Measurements from ENCODE around the gene RABGAP1L. TPM values are rescaled to one million over a fixed set of nuclear protein-coding genes. Genes with fewer than 3 reads are reported as not detected.

The RABGAP1L gene
- polyA plus RNA-seq, 3 donors, result 23.9 to 38.1 (median 27.8) TPM

DNA sequence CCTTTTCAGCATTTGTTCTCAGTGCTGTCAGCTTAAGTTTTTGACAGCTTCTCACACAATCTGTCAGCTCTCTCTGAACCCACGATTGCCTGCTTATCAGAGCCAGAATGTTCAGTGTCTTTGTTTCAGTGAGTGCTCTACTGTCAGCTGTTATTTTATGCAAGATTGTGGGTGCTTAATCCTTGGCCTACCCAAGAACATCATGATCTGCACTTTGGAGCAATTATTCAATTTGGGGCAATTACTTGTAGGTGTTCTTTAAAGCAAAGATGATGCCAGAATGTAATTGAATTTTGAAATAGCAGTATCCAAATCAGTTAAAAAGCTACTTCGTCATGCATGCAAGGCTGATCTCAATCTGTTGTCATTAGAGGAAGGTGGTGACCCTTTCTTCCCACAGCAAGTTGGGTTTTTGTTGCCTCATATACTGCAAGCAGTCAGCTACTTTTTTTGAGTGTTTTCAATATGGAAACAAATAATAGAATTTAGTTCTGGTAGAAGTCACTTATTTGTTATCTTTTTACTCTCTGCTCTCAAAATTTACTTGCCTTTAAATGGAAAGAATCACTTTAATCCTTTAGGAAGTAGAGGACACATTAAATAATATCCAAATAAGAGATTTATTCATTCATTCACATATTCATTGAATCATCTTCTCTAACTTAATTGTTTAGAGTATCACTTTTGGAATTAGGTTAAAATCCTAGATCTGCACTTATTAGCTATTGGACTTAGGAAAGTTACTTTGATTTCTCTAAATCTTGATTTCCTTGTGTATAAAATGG, 586.9 kb downstream of the RABGAP1L start:
- no peak for DNase-seq

- DNase-seq, result no peak
Measured at GRCh38 chr1:174747613-174748012, 588.3 kb downstream of the RABGAP1L start.

DNA sequence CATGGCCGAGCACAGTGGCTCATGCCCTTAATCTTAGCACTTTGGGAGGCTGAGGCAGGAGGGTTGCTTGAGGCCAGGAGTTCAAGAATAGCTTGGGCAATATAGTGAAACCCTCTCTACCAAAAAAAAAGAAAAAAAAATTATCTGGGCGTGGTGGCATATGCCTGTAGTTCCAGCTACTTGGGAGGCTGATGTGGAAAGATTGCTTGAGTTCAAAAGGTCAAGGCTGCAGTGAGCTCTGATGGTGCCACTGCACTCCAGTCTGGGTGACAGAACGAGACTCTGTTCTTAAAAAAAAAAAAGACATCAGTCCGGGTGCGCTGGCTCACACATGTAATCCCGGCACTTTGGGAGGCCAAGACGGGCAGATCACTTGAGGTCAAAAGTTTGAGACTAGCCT, 589.3 kb downstream of the RABGAP1L start:
- no peak for DNase-seq

DNA sequence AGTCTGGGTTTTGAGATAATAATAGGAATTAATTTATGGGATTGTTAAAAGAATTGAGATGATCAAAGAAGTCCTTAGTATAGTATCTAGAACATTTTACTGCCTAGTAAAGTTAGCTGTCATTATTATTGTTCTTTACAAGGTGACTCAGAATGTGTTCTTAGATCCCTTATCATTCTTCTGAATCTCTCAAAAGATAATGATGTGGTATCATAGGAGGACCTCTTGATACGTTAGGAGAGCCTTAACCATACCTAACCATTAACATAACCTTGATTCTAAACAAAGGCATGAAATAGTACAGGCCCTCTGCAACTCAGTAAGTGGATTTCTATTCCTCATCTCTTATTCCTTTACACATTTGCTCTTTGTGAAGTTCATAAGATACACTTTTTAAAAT, 593.8 kb downstream of the RABGAP1L start:
- DNase-seq, result no peak

DNA sequence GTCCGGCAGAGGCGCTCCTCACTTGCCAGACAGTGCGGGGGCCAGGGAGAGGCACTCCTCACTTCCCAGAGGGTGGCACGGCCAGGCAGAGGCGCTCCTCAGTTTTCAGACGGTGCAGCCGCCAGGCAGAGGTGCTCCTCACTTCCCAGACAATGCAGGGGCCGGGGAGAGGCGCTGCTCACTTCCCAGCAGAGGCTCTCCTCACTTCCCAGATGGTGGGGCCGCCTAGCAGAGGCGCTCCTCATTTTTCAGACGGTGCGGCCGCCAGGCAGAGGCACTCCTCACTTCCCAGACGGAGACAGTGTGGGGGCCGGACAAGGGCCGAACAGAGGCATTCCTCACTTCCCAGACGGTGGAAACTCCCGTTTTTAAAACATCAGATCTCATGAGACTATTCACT, 602.0 kb downstream of the RABGAP1L start:
- no peak for DNase-seq

DNA sequence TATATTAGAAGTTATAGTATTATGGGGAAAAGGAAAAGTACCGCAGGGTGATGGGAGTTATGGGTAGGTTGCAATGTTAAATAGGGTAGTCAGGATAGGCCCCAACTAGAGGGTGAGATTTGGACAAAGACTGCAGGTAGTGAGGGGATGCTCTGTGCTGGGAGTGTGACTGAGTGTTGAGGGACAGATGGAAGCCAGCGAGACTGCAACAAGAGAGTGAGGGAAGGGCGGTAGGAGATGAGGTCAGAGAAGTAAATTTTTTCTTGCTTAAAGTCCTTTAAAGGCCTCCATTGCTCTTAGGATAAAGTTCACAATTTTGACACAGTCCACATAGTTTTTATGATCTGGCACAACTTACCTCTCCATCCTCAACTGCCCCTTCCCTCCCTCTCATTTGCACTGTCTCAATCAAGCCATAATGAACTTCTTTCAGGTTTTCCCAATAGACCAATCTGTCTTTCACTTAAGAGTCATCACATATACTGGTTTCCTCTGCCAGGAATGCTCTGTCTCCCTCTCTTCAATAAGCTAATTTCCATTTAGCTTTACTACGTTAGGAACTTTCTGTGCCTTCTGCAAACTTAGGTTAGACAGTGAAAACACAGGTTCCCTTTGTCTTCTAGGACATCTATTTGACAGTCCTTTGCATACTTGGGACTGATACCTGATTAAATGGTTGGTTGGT, 602.7 kb downstream of the RABGAP1L start:
- no peak for DNase-seq

- no peak for DNase-seq
Measured at GRCh38 chr1:174764191-174764590, 604.9 kb downstream of the RABGAP1L start.

GRCh38 chr1:174766727-174767126, 607.4 kb downstream of the RABGAP1L start:
- DNase-seq, result no peak

DNA sequence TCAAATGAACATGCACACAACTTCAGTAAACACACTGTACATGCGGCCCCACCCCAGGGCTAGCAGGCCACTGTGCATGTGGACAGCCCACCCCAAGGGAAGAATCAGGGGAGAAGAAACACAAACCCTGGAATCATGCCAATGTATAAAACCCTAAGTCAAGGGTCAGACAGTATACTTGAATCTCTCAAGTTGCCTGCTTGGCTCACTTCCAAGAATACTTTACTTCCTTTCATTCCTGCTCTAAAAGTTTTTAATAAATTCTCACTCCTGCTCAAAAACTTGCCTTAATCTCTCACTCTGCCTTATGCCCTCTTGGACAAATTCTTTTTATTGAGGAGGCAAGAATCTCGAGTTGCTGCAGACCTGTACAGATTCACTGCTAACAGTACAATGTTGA, 609.2 kb downstream of the RABGAP1L start:
- DNase-seq, result no peak

- DNase-seq, result no peak
Measured at GRCh38 chr1:174768949-174769348, 609.6 kb downstream of the RABGAP1L start.

- peak; percentile 60 for DNase-seq
Measured at GRCh38 chr1:174769961-174770549, 610.7 kb downstream of the RABGAP1L start.

DNA sequence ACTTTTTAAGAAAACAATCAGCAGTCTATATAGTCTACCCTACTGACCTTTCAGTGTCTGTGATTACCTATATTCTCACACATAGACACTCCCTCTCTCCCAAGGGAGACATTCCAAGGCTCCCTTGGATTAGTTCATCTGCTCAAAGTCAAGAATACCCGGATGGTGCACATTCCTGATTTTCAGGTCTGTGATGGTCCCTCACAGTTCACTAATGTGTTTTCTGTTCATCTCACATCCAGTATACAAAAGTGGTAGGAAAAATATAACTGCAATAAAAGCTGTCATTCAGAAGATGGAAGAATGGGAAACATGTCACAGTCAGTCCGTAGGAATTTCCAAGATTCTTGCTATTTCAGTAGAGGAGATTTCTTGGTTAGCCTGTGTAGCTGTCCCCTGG, 616.3 kb downstream of the RABGAP1L start:
- no peak for DNase-seq

DNA sequence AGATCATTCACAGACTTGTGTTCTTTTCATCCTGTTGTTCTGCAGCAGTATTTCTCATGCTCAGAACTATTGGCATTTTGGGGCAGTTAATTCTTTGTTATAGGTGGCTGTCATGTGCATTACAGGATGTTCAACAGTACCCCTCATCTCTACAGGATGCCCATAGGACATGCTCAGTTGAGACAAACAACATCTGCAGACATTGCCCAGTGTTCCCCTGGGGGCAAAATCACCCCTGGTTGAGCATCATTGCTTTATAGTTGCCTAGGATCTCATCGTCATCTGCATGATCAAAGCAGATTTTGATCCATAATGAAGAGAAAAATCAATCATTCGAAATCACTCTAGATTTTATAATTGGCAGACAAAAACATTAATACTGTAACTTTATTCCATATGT, 617.9 kb downstream of the RABGAP1L start:
- DNase-seq, result no peak

DNA sequence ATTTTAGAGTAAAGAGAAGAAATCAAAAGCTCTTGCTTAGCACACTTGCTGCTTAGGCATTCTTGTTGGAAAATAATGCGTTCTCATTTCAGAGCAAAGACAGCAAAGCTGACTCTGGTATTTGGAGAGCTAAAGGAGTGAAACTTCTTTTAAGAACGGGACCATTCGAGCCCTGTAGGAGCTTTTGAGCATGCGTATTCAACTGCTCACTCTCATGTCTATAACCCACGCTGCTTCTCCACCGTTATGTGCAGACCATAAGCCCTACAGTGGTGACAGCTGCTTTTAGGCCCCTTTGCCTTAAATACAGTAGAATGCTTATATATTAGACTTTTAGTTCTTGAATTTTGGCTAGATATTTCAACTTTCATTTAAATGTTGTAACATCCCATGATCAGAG, 626.2 kb downstream of the RABGAP1L start:
- DNase-seq, result no peak

DNA sequence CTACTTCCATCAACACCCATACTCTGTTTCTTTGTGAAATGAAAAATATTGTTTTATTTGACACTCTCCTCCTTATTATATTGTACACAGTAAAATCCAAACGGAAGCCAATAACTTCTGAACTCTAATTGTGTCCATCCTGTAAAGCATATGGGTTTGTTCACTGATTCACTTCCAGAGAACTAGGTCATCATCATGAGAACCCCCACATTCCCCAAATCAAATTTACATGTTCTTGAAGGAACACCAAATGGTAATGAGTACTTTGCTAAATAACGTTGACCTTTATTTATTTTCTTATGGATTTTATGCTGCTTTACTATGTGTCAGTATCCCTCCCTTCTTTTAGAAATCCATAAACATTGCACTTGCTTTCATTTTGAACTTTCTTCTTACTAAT, 627.0 kb downstream of the RABGAP1L start:
- no peak for DNase-seq

DNA sequence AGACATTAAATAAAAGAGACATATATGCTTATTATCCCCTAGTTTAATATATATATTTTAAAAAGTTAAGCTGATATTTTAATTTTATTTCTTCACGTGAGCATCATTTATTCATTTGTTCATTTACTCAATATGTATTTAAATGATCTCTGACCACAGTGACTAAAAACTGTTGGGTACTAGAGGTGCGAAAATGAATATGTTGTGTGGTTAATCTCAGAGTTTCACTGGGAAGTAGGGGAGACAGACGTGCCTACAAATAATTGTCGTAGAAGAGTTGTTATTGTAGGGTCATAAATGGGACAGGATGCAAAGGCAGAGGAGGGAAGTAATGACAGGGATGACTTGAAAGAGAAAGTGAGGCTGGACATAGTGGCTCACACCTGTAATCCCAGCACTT, 627.4 kb downstream of the RABGAP1L start:
- DNase-seq, result no peak

GRCh38 chr1:174788981-174789380, 629.7 kb downstream of the RABGAP1L start:
- DNase-seq, result no peak

DNA sequence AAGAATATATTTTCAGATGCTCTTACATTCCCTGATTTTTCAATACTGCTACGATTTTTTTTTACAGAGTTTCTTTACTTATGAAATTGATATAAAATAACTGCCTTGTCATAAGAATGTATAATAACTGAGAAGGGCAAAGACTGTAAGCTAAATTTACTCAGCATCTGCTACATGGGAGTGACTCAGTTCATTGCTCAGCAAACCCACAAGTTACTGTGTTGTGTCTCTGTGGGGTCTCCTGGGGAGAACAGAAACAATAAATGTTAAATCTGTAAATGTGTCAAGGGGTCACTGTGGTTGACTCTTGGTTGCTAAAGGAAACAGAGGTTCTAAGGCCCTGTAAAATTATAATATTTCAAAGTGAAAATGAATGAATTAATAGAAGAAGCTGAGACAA, 630.1 kb downstream of the RABGAP1L start:
- DNase-seq, result no peak

GRCh38 chr1:174791863-174792262, 632.5 kb downstream of the RABGAP1L start:
- DNase-seq, result no peak

GRCh38 chr1:174794861-174795260, 635.5 kb downstream of the RABGAP1L start:
- DNase-seq, result no peak

DNA sequence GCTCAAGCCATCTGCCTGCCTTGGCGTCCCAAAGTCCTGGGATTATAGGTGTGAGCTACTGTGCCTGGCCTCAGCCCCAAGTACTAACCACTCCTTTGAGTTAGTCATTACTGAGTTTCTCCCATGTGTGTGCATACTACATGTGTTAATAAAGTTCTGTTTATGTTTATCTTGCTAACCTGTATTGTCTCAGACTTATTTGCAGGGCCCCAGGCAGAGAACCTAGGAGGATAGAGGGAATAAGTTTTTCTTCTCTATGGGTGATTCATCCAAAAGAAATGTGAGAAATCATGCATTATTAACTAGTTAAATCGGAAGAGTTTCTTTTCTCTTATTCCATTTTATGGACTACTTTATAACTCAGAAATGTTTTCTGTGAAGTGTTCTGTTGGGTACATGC, 636.5 kb downstream of the RABGAP1L start:
- no peak for DNase-seq

DNA sequence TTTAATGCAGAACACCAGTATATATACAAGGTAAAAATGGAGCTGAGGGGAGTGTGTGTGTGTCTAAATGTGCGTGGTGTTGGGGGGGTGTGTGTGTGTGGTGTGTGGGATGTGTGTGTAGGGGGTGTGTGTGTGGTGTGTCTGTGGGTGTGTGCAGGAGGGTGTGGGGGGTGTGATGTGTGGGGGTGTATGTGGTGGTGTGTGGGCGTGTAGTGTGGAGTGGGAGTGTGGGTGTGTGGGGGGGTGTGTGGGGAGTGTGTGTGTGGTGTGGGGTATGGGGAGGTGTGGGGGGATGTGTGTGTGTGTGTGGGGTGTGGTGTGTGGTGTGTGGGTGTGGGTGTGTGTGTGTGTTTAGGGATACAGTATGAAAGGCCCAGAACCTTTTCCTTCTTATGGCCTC, 638.1 kb downstream of the RABGAP1L start:
- no peak for DNase-seq

GRCh38 chr1:174799136-174799479, 639.8 kb downstream of the RABGAP1L start:
- DNase-seq, result no peak

All from renal pelvis (tissue), 4 donors.